Stimulated activated CD4-positive, alpha-beta T cell treated with anti-CD3 and anti-CD28 coated beads, TNF-alpha, amount 100 ng/mL, for 1 hour (primary cell): ENCODE measurements around the gene PHF21B.

ENCODE experiments used
- DNase-seq, 3 donors: peaks; one replicate each; pipeline ENCODE4 v3.0.0-alpha.2; 2020; ENCODE audit warnings: low read depth in 3 of 3, low spot score in 1 of 3

The PHF21B gene

DNA sequence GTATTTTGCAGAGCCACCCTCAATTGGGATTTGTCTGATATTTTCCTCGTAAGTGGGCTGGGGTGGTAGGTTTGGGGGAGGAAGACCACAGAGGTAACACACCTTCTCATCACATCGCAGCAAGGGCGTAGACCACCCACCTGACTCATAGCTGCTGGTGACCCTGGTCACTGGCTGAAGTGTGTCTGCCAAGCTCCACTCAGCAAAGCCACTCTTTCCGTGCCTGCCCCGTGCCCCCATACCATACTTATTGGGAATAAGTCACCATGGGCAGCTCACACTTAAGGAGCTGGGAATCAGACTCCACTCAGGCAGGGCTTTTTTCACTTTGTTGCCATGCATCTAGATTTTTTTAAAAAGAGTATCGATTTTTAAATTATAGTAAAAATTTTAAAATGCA, 111.6 kb downstream of the PHF21B start:
- DNase-seq = no peak

DNA sequence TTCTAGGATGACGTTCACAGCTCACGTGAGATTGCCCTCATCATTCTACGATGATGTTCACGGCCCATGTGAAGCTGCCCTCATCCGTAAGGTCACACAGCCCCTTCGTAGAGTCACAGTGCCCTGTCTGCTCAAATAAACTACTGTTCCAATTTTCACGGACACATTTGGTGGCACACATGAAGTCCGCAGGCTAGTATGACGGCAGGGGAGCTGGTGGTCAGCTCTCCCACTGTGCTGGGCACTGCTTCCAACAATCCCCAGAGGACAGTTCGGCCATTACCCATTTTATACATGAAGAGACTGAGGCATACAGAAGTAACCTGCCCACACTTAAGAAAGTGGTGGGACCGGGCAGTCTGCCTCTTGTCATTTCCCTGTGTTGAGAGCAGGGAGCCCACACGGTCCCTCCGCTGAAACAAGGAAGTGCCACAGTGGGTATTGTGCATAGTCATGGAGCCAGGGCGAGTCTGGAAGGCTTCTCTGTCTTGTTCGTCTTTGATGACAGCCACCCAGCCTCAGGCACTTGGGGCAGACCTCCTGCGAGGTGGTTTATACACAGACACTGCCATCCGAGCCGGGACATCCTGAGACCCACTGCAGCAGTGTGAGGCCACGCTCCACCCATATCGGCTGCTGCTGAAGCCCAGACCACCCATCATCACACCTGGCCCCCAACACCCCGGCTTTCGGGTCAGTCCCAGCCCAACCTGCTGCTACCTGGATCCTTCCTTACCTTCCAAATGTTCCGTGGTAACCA, 114.3 kb downstream of the PHF21B start:
- no peak for DNase-seq

DNA sequence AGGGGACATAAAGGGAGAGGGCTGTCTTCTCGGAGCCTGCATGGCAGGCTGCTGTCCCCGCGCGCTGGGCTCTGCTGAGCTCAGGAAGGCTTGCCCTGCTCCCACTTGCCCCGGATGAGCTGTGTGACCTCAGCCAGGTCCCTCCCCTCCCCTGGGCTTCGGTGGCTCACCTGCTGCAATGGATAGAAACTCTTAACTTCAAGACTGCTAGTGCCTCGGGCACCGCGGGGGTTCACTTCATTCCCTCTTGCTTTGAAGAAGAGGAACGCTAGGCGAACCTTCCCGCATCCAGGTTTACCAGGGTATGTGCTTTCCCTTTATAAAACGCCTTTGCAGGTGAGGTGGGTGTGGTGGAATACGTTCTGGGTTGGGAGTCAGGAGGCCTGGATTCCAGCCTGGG, 115.0 kb downstream of the PHF21B start:
- DNase-seq = no peak

DNA sequence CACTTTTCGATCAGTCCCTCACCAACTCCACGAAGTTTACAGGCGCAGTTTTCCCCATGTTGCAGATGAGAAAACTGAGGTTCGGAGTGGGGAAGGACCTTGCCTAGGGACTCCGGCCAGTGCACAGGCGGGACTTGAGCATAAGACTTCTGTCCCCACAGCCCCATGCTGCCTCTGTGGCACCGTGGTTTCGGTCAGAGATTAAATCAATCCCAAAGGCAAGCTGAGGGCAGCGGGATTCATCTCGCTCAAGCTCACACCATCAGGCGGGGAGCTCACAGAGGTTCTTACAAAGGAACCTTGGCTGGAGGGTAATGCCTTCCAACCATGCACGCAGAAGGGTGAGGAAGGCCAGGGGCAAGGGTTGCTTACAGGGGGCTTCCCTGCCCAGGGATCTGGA, 115.5 kb downstream of the PHF21B start:
- DNase-seq = no peak

DNA sequence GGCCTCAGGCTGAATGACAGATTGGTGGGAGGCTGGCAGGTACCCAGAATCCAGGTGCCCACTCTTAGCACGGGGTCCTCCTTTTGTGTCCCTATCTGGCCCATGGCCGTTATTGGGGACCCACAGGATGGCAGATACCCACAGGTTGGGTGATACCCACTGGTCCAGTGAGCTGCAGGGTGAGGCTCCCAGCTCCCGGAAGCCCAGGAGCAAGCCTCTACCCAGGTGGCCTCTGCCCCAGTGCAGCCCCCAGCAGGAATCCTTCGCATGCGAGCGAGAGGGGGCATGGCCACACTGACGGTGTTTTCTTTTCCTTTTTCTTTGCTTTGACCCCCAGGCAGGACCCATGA, 116.1 kb downstream of the PHF21B start:
- DNase-seq = no peak

DNA sequence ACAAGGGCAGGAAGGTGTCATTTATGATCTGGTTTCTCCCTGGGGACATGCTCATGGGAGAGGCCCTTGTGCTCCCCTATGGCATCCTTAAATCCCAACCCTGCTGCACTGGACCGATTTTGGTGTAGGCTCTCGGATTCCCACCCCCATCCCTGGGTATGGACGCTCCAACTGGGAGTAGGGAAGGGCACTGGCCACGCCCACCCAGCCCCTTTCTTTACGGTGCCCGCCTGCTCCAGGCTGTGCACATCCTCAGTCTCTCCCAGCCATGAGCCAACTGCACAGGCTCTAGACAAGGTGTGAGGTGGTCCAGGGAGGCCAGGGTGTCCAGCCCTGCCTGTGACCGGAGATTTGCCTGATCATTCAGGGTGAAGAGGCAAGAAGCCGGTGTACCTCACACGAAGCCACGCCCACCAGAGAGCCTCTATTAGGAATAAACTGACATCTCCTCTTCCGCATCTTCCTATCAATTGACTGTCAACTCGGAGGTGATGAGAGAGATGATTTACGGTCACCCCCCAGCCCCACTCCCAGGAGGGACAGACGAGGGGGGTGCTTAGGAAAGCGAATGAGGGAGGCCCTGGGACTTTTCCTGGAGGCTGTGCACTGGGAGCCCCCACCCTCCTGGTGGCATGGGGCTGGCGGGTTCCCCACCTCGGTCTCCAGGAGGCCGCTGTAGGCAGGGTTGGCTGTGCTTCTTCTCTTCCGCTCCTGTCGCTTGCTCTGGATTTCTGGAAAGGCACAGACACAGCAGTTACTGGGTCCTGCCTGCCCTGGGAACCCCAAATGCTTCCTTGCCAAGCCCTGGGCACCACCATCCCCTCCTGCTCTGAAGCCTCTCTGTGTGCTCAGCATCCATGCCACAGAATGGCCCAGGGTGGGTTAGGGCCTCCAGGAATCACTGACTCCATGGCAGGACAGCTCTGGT, 116.7 kb downstream of the PHF21B start:
- DNase-seq = no peak

DNA sequence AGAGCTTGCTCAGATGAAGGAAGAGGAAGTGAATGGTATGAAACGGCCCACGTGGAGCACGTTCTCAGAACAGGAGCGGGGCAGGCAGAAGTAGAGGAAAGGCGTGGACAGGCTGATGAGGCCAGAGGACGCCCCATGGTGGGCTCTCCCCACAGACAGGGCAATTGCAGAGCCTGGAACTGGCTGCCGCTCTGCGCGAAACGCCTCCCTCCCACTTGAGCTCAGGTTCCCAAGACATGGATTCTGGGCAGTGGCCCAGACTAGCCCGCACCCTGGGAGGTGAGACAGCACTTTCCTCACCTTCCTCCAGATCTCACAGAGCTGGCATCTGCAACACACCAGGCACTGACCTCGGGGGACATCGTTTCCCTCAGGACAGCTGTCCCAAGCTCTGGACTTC, 117.6 kb downstream of the PHF21B start:
- no peak for DNase-seq

DNA sequence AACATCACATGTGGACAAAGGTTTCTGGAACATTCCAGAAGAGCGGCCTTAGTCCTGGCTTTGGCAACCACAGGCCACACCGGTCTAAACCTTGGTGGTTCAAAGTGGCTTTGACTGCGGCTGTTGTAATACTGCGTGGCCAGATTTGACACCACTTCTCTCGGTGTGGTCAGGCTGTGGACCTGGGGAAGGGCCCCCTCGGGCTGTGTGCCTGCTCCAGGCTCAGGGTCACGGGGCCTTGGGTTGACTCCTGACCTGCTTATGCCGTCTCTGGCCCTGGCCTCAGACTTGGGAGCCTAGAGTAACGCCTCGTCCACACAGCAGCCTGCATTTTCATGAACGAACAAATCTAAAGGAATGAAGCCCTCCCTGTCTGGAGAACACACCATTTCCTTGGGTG, 118.0 kb downstream of the PHF21B start:
- no peak for DNase-seq

DNA sequence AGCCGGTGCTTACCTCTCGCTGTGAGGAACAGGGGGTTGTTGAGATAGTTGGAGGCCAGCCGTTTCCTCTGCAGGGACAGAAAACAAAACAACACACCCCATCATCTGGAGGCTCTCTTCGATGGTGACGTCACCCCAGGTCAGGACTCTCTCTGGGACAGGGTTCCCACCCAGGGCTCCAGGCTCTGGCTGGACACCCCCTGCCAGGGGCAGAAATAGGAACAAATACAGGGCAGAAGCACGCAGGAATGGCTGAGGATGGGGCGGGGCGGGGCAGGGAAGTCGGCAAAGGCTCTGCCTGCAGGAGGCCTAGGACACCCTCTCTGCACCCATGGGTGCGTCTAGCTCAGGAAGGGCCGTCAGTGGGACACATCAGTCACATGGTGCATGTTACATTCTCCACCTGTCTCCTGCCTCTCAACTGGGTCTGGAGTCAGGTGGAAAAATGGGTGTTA, 118.5 kb downstream of the PHF21B start:
- DNase-seq = no peak

DNA sequence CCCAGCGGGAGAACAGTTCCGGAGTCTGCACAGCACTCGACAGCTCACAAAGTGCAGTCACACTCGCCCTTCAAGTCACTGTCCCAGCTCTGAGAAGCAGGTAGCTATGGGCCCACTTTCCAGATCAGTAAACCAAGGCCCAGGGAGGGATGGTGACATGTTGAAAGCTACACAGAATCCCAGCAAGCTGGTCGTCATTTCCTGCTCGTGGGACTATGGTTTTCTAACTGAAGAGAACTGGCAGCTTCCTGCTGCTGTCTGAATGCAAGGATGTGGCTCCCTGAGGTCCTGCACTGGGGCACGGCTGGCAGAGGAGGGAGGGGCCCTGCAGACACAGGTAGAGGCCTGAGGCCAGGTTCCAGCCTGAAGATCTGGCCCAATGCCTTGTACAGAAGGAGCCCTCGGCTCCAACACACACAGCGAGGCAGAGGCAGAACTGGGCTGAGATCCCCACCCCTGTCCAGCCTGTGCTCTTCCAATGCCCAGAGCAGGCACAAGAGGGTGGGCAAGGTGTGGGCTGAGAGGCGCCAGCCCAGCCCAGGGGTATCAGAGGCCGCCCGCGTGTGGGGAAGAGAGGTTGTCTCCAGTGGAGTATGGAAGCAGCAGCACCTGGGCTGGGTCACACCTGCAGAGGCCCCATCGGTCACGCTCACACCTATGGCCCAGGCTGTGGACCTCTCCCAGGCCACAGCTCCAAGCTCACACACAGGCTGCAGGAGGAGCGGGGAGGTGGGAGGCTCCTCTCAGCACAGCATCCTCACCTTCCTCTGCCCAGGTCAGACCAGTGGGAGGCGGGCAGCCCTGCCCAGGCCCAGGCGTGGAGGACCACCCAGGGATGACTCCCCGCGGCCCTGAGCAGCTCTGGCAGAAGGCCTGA, 119.2 kb downstream of the PHF21B start:
- DNase-seq = no peak

DNA sequence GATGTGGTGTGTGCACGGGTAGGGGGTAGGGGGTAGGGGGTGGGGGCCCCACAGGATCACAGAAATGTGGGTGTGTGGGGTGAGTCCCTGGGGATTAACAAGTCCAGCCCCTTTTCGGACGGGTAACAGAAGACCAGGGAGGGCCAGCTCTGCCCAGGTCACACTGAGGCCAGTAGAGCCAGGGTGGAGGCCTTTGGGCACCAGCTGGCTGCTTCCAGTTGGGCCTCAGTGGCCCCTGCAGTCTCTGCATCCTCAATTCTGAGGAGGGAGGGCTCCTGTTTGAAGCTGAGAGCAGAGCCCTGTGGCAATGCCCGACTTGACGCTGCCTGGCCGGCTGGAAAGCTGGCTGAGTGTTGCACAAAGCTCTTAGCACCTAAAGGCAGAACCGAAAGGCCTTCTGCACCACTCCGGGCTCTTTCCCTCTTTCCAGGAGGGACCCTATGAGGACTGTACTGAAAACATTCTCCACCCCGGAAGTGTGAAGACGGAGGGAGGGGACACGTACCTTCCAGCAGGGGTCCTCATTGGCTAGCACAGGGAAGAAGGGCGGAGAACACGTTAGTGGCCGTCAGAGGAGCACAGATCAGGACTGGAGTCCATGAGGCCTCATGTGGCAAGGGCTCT, 120.4 kb downstream of the PHF21B start:
- DNase-seq = no peak

DNA sequence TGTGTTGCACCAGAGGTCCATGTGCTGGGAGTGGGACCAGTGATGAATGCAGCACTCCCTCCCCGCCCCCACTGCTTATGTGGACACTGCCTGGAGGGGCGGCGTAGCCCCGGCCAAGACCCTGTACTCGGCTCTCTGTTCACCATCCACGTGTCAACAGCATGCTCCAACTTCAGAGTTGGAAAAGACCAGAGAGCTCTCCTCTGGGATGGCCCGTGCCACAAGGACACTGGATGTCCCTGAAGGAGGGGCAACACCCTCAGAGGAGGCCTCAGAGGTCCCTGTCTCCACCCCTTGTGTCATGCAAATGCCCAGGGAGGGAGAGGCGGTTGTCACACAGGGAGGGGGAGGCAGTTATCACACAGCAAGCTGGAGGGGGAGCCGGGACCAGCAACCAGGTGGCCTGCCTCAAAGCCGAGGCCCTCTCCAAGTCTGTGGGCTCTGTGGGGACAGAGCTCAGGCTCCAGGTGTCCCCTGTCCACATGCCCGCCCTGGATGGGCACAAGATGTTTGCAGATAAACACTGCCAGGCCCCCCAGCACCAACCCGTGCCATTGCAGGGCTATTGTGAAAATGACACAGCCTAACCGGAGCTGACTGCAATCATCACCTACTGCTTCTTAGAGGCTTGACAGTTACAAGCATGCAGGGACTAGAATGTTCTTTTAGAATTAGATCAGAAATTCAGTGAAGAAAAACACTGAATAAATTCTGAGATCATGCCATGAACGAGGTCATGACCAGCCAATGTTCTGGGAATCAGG, 121.1 kb downstream of the PHF21B start:
- DNase-seq = no peak

DNA sequence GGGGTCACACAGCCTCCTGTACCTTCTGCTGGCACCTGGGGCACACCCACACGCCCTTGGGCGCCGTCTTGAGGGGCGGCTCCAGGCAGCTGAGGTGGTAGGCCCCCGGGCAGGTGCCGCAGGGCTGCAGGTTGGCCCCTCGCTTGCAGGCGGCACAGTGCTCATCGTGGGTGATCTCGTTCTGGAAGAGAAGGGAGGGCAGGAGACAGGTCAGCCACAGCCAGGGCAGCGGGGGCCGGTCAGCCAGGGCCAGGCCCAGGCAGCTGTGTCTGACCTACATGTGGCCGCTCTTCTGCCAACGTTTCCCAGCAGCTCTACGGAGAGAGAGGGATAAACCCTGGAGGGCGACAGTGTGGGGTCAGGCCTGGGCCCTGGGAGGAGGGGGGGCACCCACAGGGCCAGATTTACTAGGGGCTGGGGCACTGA, 121.9 kb downstream of the PHF21B start:
- no peak for DNase-seq

DNA sequence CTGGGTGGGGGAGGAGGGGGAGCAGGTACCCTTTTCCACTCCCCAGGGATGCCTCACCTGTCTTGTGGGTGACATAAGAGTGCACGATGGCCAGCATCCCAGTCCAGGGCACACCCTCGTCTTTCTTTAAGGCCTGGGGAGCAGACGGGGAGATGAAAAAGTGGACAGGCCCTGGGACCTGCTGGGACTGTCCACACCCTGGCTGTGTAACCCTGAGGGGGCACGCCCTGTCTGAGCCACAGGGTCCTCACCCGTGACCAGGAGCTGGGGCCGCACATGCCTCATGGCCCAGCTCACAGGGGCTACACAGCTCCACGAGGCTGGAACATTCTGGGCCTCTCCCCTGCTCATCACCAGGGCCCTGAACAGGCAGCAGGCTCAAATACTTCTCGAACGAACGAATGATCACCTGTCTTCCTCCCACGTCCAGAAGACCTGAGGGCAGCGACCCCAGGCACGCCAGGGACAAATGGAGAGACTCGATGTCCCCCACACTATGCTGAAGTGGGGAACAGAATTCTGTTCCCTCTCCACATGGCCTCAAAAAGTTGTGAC, 123.9 kb downstream of the PHF21B start:
- no peak for DNase-seq

DNA sequence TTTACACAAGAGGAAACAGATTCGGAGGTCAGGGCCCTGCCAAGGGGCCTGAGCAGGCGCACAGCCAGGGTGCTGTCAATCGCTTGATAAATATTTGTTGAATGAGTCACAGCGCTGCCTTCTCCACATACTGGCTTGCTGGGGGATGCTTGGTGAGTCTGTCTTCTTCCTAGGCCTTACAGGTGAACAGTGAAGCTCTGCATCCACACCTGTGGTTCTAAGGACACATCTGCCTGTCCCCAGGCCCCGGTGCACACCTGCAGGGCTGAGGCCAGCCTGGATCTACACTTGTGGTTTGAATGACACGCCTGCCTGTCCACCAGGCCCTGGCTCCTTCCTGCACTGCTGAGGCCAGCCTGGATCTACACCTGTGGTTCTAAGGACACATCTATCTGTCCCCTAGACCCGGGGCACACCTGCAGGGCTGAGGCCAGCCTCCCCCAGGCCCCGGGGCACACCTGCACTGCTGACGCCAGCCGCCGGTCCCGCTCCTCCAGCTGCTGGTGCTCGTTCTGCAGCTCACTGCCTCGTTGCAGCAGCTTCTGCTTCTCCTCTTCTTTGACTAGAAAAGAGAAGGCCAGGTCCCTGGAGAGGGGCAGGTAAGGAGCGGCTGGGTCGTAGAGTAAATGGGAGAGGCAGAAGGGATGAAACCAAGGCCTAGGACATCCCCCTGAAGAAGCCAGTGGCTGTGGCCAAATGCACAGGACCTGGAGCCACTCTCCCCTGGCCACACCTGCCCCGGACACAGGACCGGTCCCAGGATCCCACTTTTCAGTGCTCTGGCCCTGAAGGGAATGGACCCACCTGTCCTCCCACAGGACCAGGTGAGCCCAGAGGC, 124.6 kb downstream of the PHF21B start:
- DNase-seq = no peak

DNA sequence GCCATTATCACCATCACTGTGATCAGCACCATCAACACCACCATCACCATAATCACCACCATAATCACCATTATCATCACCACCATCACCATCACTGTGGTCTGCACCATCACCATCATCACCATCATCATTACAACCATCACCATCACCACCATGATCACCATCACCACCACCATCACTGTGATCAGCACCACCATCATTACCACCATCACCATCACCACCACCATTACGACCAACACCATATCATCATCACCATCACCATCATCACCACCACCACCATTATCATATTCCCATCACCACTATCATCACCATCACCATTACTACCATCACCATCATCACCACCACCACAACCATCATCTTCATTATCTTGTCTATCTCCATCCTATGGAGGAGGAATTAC, 125.2 kb downstream of the PHF21B start:
- DNase-seq = no peak

DNA sequence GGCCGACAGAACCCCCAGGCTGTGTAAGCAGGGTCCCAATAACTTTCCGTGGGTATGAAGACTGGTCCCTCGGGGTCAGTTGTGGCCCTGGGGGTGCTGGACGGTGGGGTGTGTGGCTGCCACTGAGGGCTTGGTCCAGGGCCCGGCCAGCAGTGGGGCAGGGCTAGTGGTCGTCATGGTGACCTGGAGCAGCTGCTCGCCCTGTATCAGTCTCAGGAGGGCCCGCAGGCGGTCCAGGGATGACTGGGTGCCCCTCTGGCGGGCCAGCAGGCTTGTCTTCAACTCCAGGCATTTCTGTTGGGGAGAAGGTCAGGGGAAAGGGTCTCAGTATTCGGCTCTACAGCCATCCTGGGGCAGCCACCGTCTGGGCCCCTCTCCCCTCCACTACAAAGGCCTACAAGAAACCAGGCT, 126.8 kb downstream of the PHF21B start:
- no peak for DNase-seq

DNA sequence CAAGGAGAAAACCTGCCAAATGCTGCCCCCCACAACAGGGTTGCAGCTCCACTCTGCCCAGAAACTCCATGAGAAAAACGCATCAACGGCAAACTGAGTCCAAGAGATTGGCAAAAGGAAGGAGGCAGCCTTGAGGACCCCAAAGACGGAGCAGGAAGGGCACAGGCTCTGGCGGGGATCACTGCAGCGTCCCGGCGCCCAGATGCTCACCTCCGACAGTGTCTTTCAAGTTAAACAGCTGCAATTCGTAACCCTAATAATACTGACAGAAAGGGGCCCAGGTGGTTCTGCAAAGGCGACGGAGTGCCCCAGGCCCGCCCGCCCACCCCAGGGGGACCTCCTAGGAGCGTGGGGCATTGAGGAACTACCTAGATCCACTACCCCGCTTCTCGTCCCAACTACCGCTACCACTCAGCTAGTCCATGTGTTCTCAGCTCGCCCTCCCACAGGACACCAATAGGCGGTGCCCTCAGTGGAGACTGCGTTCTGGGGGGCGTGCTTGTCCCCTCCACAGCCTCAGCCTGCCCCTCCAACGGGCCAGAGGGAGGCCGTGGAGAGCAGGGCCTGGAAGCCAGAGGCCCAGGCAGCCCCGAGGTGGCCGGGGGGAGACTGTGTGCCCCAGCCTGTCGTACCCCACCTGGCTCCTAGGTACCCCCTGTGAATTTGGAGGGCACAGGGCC, 127.4 kb downstream of the PHF21B start:
- no peak for DNase-seq
